Stimulated activated CD4-positive, alpha-beta T cell treated with anti-CD3 and anti-CD28 coated beads, Interleukin-15, amount 100 ng/mL, for 48 hours (primary cell): ENCODE measurements around the gene CSTA.

Source experiments
- DNase-seq, 2 donors: peaks; one replicate each; pipeline ENCODE4 v3.0.0-alpha.2; 2020; ENCODE audit warnings: low read depth in 2 of 2

CSTA gene

GRCh38 chr3:122324871-122325323, at the start of gene CSTA:
Gene CSTA (plus strand): TSS chr3:122325248. CDS start chr3:122325293, 45 bp downstream.
- no peak for DNase-seq

GRCh38 chr3:122281891-122282290, 43.2 kb upstream of the CSTA start:
- DNase-seq: no peak

DNA sequence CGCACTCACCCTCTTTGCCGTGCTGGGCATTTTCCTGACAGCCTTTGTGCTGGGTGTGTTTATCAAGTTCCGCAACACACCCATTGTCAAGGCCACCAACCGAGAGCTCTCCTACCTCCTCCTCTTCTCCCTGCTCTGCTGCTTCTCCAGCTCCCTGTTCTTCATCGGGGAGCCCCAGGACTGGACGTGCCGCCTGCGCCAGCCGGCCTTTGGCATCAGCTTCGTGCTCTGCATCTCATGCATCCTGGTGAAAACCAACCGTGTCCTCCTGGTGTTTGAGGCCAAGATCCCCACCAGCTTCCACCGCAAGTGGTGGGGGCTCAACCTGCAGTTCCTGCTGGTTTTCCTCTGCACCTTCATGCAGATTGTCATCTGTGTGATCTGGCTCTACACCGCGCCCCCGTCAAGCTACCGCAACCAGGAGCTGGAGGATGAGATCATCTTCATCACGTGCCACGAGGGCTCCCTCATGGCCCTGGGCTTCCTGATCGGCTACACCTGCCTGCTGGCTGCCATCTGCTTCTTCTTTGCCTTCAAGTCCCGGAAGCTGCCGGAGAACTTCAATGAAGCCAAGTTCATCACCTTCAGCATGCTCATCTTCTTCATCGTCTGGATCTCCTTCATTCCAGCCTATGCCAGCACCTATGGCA, 41.1 kb upstream of the CSTA start:
- no peak for DNase-seq

DNA sequence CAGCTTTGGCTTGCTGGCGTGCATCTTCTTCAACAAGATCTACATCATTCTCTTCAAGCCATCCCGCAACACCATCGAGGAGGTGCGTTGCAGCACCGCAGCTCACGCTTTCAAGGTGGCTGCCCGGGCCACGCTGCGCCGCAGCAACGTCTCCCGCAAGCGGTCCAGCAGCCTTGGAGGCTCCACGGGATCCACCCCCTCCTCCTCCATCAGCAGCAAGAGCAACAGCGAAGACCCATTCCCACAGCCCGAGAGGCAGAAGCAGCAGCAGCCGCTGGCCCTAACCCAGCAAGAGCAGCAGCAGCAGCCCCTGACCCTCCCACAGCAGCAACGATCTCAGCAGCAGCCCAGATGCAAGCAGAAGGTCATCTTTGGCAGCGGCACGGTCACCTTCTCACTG, 40.6 kb upstream of the CSTA start:
- DNase-seq: no peak

DNA sequence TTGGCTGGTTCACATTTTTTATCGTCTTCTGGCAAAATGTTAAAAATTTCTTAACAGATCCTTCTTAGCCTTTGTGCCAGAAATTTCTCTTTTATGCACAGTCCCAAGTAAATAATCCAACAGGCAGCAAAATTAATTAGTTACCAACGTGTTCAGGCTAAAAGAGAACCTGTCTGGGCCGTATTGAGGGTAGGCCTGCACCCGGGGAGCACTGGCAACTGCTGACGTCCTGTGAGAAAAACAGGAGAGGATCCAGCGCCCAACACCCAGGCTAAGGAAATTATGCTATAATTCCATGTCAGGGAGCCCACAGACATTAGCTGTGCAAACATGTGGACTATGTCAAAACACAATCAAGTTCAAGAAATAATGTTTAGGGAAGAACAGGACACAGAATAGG, 30.7 kb upstream of the CSTA start:
- no peak for DNase-seq

DNA sequence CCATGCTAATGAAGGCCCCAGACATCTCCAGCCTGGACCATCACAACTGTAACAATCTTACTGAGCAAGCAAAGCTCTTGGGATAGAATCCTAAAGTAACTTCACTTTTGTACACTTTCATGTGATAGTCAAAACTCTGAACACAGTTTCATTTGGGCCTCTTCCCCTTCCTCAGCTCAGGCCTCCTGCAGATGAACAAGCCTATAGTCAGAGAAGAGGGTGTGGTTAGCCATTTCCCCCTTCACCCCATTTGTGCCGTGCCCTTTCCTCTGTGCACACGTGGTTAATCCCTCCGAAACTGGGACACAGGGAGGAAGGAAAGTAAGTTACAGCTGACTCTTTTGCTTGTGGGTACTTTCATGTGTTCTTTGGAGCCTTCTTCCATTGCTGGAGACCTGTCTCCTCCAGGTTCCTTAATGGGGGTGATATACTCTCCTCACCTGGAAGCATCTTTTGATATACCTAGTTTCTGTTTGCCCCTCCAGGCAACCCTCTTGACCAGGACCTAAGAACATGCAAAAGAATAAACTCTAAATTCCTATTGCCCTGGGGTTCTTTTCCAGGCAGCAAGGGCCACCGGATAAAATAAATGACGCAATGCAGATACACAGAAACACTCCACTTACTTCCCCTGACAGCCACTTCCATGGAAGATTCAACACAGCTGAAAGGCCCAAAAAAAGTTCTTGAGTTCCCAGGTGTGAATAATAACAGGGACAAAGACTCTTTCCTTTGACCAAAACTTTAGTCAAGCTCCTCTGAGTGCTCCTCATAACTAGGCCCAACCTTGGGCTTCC, 29.6 kb upstream of the CSTA start:
- DNase-seq: no peak

DNA sequence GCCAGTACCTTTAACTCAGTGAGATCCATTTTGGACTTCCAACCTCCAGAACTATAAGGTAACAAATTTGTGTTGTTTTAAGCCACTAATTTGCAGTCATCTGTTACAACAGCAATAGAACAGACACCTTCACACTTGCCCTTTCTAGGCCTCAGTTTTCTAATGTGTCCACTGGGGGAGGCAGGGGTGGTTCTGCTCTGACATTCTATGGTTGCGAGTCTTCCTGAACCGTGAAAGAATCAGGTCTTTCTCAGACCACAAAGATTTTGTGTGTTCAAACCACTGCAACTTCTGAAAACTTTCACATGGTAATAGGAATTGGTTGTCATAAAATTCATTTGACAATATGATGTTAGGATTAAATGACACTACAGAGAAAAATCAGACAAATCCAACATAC, 26.8 kb upstream of the CSTA start:
- peak in 1 of 2 donors; percentile 9 for DNase-seq

DNA sequence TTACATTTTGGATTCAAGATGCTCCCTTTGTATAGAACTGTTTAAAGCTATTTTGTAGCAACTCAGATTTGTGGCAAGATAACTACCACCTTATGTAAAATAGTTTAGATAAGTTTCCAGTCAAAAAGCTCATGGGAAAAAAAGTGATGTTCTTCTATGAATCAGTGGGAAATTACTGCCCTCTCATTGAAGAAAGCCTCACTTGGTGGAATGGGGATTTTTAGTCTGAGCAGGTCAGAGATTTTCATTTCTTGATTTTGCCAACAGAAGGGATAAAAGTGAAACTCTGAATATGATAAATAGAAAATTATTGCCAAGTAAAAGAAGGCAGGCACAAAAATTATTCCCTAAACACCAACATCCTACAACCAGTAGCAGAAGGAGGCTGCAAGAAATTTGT, 25.8 kb upstream of the CSTA start:
- no peak for DNase-seq

GRCh38 chr3:122299872-122300460, 25.1 kb upstream of the CSTA start:
- peak in 1 of 2 donors; percentile 26 for DNase-seq

DNA sequence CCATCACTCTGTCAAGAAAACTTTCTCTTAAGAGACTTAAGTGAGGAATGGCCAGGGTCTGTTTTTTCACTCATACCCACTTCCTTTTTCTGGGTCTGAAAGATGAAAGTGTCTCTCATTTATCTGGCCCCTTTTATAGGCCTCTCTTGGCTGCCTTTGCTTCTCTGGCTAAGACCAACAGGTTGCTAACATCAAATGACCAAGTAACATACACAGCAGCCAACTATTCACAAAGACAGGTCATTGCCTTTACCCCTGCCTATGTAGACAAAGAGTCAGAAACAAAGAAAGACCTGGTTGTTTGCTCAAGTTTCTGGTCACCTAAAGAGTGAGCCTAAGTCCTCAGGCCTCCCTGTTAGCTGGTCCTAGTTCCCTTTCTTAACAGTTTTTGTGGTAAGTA, 24.0 kb upstream of the CSTA start:
- no peak for DNase-seq

GRCh38 chr3:122305818-122306621, 19.0 kb upstream of the CSTA start:
- DNase-seq: no peak

DNA sequence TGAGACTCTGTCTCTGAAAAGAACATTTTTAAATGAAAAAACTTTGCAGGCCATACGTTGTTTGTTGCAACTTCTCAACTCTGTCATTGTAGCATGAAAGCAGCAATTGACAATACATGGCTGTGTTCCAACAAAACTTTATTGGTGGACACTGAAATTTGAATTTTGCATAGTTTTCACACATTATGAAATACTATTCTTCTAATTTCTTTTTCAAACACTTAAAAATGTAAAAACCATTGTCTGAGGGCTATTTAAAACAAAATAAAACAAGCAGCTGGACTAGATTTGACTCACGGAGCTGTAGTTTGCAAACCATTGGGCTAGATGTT, 18.5 kb upstream of the CSTA start:
- no peak for DNase-seq

DNA sequence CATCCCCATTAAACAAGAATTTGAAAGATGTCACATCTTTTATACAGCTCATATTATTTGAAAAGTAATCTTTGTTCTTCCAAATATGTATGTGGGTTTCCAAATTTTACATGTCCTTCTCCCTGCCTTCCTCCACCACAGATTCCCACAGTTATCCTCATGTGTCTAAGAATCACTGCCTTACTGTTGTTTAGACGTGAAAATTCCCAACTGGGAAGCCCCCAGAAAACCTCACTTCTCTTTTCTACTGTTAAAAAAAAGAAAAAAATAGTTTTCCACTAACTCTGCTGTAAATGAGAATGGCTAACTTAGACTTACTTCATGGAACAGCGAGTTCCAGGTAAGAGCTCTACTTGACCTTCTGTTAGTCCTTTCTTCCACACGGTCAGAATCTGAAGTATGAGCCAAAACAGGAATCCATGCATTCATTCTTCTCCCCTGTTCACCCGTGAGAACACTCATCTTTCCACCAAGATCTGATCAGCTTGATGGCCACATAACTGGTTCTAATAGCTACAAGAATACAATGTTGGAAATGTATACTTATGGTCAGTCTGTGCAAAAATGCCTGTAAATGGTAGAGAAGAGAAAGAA, 17.9 kb upstream of the CSTA start:
- no peak for DNase-seq

DNA sequence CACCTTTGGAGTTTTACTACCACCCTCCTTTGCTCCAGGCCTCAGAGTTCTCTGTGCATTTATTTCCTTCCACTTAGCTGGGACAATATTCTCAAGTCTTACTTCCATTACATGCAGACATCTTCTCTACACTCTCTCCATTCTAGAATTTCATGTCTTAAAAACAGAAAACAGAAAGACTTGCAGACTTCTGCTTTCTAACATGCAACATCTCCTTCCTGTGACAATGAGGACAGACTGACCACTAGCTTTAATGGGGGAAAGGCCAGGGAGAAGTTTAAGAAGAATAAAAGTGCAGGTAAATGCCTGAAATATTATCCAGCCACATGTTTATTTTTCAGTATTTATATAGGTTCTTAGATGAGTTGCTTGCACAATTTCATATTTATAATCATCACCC, 17.1 kb upstream of the CSTA start:
- DNase-seq: no peak

- no peak for DNase-seq
These were observed 14.7 kb upstream of the CSTA start for GRCh38 chr3:122310361-122310760.

GRCh38 chr3:122312826-122313225, 12.2 kb upstream of the CSTA start:
- no peak for DNase-seq

GRCh38 chr3:122313281-122313680, 11.8 kb upstream of the CSTA start:
- DNase-seq: no peak

DNA sequence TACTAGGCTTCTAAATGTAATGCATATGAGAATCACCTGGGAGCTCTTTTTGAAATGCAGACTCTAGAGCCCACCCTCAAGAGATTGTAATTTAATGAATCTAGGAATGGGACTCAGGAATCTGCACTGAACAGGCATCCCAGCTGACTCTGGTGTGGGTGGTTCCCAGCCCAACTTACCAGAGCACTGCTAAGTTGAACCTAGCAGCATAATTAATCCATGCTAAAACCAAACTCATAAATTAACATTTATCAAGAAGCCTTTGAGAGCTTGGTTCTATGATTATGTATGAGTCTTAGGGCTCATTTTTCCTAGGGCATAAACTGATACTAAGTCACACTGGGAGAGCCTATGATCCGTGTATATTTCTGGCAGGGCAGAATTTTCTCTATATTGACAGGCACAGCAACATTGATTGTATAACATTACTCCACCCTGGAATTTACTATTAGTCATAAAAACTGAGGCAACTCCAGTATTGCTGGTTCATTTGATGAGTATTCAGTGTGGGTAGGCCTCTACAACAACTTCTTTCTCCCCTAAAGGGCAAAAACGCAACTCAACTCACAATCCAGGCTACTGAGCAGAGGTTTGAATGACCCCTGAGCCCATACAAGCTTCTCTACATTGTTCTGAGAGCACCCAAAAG, 10.7 kb upstream of the CSTA start:
- no peak for DNase-seq

GRCh38 chr3:122315619-122316018, 9.4 kb upstream of the CSTA start:
- no peak for DNase-seq

GRCh38 chr3:122316368-122316767, 8.7 kb upstream of the CSTA start:
- DNase-seq: no peak

- no peak for DNase-seq
These were observed 6.4 kb upstream of the CSTA start for GRCh38 chr3:122318620-122319019.
